Kidney (tissue), 14 donors: Measurements from ENCODE around the gene NSMCE1. TPM values are rescaled to one million over a fixed set of nuclear protein-coding genes. Genes with fewer than 3 reads are reported as not detected.

Experiments
- DNase-seq, 5 donors: peaks; one replicate each; pipeline ENCODE4 v3.0.0-alpha.2; 2013 to 2020
- FAIRE-seq: peaks from 2 replicates; lab custom pipeline; 2012; peaks lifted over from hg19 to GRCh38; lab: Jason Lieb, UNC
- H3K27ac ChIP-seq, 2 donors: one replicate each; pipeline ENCODE4 v1.7.0; 2013; ENCODE audit warnings: low read depth in 2 of 2, low read length in 2 of 2, inconsistent platforms in 1 of 2
- H3K27me3 ChIP-seq: one replicate; pipeline ENCODE4 v1.7.1; 2013; ENCODE audit warnings: low read length, inconsistent platforms; ENCODE audit not compliant: control insufficient read depth, insufficient read depth
- H3K36me3 ChIP-seq, 3 donors: one replicate each; pipeline versions ENCODE4 v1.7.0 to v1.7.1; 2013; ENCODE audit warnings: low read length in 3 of 3, control low read depth in 1 of 3, inconsistent platforms in 1 of 3; ENCODE audit not compliant: insufficient read depth in 3 of 3, control insufficient read depth in 2 of 3
- H3K4me1 ChIP-seq, 3 donors: one replicate each; pipeline versions ENCODE4 v1.7.0 to v1.7.1; 2013; ENCODE audit warnings: low read length in 3 of 3, inconsistent platforms in 1 of 3, low read depth in 1 of 3; ENCODE audit not compliant: control insufficient read depth in 2 of 3, insufficient read depth in 2 of 3
- H3K4me3 ChIP-seq, 3 donors: one replicate each; pipeline versions ENCODE4 v1.7.0 to v1.8.1; 2013; ENCODE audit warnings: low read length in 3 of 3, control low read depth in 1 of 3, inconsistent platforms in 1 of 3
- H3K9ac ChIP-seq, 3 donors: one replicate each; pipeline versions ENCODE4 v1.7.0 to v1.7.1; 2013; ENCODE audit warnings: low read length in 3 of 3, control low read depth in 1 of 3, inconsistent platforms in 1 of 3
- H3K9me3 ChIP-seq, 3 donors: one replicate each; pipeline versions ENCODE4 v1.7.0 to v1.7.1; 2013; ENCODE audit warnings: low read length in 3 of 3, control low read depth in 1 of 3, inconsistent platforms in 1 of 3; ENCODE audit not compliant: control insufficient read depth in 2 of 3, insufficient read depth in 1 of 3
- CTCF ChIP-seq: IDR thresholded peaks from 3 replicates; pipeline ENCODE4 v1.5.1; 2012; ENCODE audit warnings: mild to moderate bottlenecking, moderate library complexity, borderline replicate concordance; ENCODE audit not compliant: insufficient read depth; ENCODE audit errors: extremely low read depth
- intact Hi-C: fragments of 100-400 bp; cut with DNase I; formaldehyde crosslinking; loops from one replicate; pipeline ENCODE4 v1.11.1; 2022
- polyA plus RNA-seq: library from polyadenylated mRNA; stranded (reverse); fragments of 350-450 nt; fragmentation: Illumina TruSeq; extraction: RNeasy Lipid Tissue Mini Kit (QIAGEN cat#74804); gene quantifications from one replicate; pipeline ENCODE4 v1.2.3, GENCODE V29; 2014; ENCODE audit warnings: low read depth, low replicate concordance; ENCODE audit not compliant: insufficient read depth
- total RNA-seq: library from RNA; stranded (reverse); fragmentation: NEBNext Ultra II Directional; extraction: Animal tissue kit (Norgen Biotek cat#: 25700); gene quantifications from one replicate; pipeline ENCODE4 v1.2.1, GENCODE V29; 2021
- donor health status: control.
- donor health status: control.
- donor health status: control.
- donor health status: control.
- donor health status: control.
- donor health status: DM: yes; HTN: yes; CAD: no.
- donor health status: Normal renal cell carcinoma (clear cell type).

The NSMCE1 gene
- total and polyA plus RNA-seq, 2 donors from 2014 or later, result 72.1 to 145 TPM

- Histone ChIP-seq H3K9ac (no peak overlapping the region), H3K9me3 (no peaks in the 10 kb centered on the region), H3K4me3 (no peak overlapping the region), H3K36me3 (peaks cover 0 to 8% (median 8%) of the 10 kb centered on the region in 3 donors), H3K4me1 (peaks cover 0 to 14% (median 14%) of the 10 kb centered on the region in 3 donors), H3K27ac (no peak overlapping the region), H3K27me3 (no peaks in the 10 kb centered on the region)
- no peak for DNase-seq
- no peak for FAIRE-seq
- intact Hi-C loops, result no loop called here
- no peak for TF ChIP-seq CTCF
Observed at GRCh38 chr16:27226476-27226875, 42.1 kb downstream of the NSMCE1 start.

GRCh38 chr16:27225536-27226360 lies 42.8 kb downstream of the NSMCE1 start:
- FAIRE-seq (no peak), DNase-seq (no peak)
- intact Hi-C loops, result no loop called here
- no peak overlapping the region for H3K9ac ChIP-seq
- no peaks in the 10 kb centered on the region for H3K27me3 ChIP-seq
- peaks cover 0 to 8% (median 4%) of the 10 kb centered on the region in 3 donors for H3K36me3 ChIP-seq
- peaks cover 0 to 14% (median 12%) of the 10 kb centered on the region in 3 donors for H3K4me1 ChIP-seq
- no peak overlapping the region for H3K27ac ChIP-seq
- no peak for TF ChIP-seq CTCF
- H3K4me3 ChIP-seq, result no peak overlapping the region
- H3K9me3 ChIP-seq, result no peaks in the 10 kb centered on the region

- Histone ChIP-seq H3K36me3 (peaks cover 0 to 8% (median 4%) of the 10 kb centered on the region in 3 donors), H3K4me3 (no peak overlapping the region), H3K4me1 (peaks cover 0 to 14% (median 11%) of the 10 kb centered on the region in 3 donors), H3K9me3 (no peaks in the 10 kb centered on the region), H3K27me3 (no peaks in the 10 kb centered on the region), H3K27ac (no peak overlapping the region), H3K9ac (no peak overlapping the region)
- no peak for TF ChIP-seq CTCF
- intact Hi-C loops, result no loop called here
- no peak for FAIRE-seq
- no peak for DNase-seq
Observed at GRCh38 chr16:27224741-27225300, 43.8 kb downstream of the NSMCE1 start.
